HL-60 (cell line): Measurements from ENCODE around the gene P3H3.

ENCODE experiments used
- DNase-seq, 2 experiments: peaks; one replicate each; pipeline ENCODE4 v3.0.0-alpha.2; 2010 to 2020; ENCODE audit warnings: low read depth in 1 of 2, low spot score in 1 of 2
- H3K27ac ChIP-seq: fragments of 250-450 bp; sonication (Bioruptor Pico); replicated peaks from 2 replicates; pipeline ENCODE4 v1.5.1; 2020; ENCODE audit warnings: mild to moderate bottlenecking, moderate library complexity
- H3K27me3 ChIP-seq: fragments of 250-450 bp; sonication (Bioruptor Pico); 2 replicates; pipeline ENCODE4 v1.5.1; 2021; ENCODE audit warnings: mild to moderate bottlenecking, moderate library complexity; ENCODE audit not compliant: insufficient read depth, poor library complexity, severe bottlenecking
- H3K4me3 ChIP-seq: replicated peaks from 2 replicates; pipeline ENCODE4 v1.5.1; 2011; ENCODE audit warnings: mild to moderate bottlenecking, control low read depth, low read length; ENCODE audit not compliant: insufficient read depth
- GABPA ChIP-seq: IDR thresholded peaks from 2 replicates; pipeline ENCODE4 v1.6.1; 2012; ENCODE audit warnings: low read depth
- POLR2AphosphoS5 ChIP-seq: IDR thresholded peaks from 2 replicates; pipeline ENCODE4 v1.6.1; 2012; ENCODE audit warnings: low read depth
- REST ChIP-seq: IDR thresholded peaks from 2 replicates; pipeline ENCODE4 v1.6.1; 2012; ENCODE audit warnings: low read depth; ENCODE audit not compliant: insufficient replicate concordance
- SPI1 ChIP-seq: IDR thresholded peaks from 2 replicates; pipeline ENCODE4 v1.6.1; 2012; ENCODE audit warnings: low read depth, mild to moderate bottlenecking, borderline replicate concordance
- TF ChIP-seq, protein P1 (sequence below): IDR thresholded peaks from one replicate; pipeline ENCODE4 v1.5.1; 2011; ENCODE audit warnings: low read length, control low read depth, inconsistent platforms; ENCODE audit not compliant: insufficient read depth

The P3H3 gene

GRCh38 chr12:6830286-6830890 is 2.2 kb downstream of the P3H3 start:
- TF ChIP-seq, protein P1, sequence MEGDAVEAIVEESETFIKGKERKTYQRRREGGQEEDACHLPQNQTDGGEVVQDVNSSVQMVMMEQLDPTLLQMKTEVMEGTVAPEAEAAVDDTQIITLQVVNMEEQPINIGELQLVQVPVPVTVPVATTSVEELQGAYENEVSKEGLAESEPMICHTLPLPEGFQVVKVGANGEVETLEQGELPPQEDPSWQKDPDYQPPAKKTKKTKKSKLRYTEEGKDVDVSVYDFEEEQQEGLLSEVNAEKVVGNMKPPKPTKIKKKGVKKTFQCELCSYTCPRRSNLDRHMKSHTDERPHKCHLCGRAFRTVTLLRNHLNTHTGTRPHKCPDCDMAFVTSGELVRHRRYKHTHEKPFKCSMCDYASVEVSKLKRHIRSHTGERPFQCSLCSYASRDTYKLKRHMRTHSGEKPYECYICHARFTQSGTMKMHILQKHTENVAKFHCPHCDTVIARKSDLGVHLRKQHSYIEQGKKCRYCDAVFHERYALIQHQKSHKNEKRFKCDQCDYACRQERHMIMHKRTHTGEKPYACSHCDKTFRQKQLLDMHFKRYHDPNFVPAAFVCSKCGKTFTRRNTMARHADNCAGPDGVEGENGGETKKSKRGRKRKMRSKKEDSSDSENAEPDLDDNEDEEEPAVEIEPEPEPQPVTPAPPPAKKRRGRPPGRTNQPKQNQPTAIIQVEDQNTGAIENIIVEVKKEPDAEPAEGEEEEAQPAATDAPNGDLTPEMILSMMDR, result no peak
- TF ChIP-seq GABPA, result no peak
- no peak for TF ChIP-seq REST
- TF ChIP-seq POLR2AphosphoS5, result no peak
- no peak for TF ChIP-seq SPI1
- Histone ChIP-seq H3K27ac (no peak overlapping the region), H3K27me3 (peaks cover 18% of the 10 kb centered on the region), H3K4me3 (no peak overlapping the region)
- DNase-seq, result no peak

GRCh38 chr12:6830999-6831398 is 2.8 kb downstream of the P3H3 start:
- no peak overlapping the region for H3K4me3 ChIP-seq
- H3K27ac ChIP-seq, result no peak overlapping the region
- TF ChIP-seq SPI1 (no peak), GABPA (no peak), REST (no peak), POLR2AphosphoS5 (no peak)
- TF ChIP-seq, protein P1, result no peak
- peaks cover 18% of the 10 kb centered on the region for H3K27me3 ChIP-seq
- DNase-seq, result no peak

GRCh38 chr12:6831450-6831995 is 3.3 kb downstream of the P3H3 start:
- no peak for DNase-seq
- Histone ChIP-seq H3K27me3 (peaks cover 18% of the 10 kb centered on the region), H3K4me3 (no peak overlapping the region), H3K27ac (no peak overlapping the region)
- TF ChIP-seq GABPA (no peak), REST (no peak), SPI1 (no peak), POLR2AphosphoS5 (no peak)
- TF ChIP-seq, protein P1, result no peak
